ENCODE results near the gene KIZ.

DNA sequence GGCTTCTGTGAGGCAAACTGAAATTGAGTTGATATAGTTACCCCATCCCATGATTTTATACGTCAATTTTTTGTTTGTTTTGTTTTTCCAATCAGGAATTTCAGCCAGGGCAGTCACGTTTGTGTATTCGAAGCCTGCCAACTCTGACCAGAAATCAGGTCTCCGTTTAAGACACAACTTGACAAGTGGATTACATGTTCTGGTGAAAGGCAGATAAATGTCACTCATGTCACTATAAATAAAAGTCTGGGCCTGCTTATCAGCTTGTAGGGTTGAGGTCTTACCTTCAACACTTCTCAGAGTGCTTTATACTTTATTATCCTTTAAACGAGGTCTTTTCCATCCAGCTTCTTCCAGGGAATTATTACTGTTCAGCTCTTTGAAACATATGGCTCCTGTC lies 168.9 kb downstream of the KIZ start:
- TF ChIP-seq, protein P1, sequence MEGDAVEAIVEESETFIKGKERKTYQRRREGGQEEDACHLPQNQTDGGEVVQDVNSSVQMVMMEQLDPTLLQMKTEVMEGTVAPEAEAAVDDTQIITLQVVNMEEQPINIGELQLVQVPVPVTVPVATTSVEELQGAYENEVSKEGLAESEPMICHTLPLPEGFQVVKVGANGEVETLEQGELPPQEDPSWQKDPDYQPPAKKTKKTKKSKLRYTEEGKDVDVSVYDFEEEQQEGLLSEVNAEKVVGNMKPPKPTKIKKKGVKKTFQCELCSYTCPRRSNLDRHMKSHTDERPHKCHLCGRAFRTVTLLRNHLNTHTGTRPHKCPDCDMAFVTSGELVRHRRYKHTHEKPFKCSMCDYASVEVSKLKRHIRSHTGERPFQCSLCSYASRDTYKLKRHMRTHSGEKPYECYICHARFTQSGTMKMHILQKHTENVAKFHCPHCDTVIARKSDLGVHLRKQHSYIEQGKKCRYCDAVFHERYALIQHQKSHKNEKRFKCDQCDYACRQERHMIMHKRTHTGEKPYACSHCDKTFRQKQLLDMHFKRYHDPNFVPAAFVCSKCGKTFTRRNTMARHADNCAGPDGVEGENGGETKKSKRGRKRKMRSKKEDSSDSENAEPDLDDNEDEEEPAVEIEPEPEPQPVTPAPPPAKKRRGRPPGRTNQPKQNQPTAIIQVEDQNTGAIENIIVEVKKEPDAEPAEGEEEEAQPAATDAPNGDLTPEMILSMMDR (IDR thresholded peaks at IDR 0.05), result no peak
- TF ChIP-seq POLR2A (IDR thresholded peaks at IDR 0.05), result no peak
